ENCODE data around the gene EML2. TPM values are rescaled to one million over a fixed set of nuclear protein-coding genes. Genes with fewer than 3 reads are reported as not detected.

EML2 gene
- total and polyA plus RNA-seq, 2 donors from 2014 or later, result 36.6 to 93.8 TPM

GRCh38 chr19:45601115-45601514 is 38.1 kb downstream of the EML2 start:
- Histone ChIP-seq H3K27ac (ENCODE audit: low read depth in 2 of 2, low read length in 2 of 2) (peak overlapping the region; percentile 60 to 74), H3K9me3 (ENCODE audit: control insufficient read depth in 2 of 3, insufficient read depth in 1 of 3, low read length in 3 of 3) (no peaks in the 10 kb centered on the region), H3K36me3 (ENCODE audit: control insufficient read depth in 2 of 3, insufficient read depth in 3 of 3, low read length in 3 of 3) (no peaks in the 10 kb centered on the region), H3K9ac (ENCODE audit: low read length in 3 of 3) (peak overlapping the region in 1 of 3 donors; percentile 85), H3K27me3 (ENCODE audit: control insufficient read depth, insufficient read depth, low read length) (peaks cover 34% of the 10 kb centered on the region), H3K4me3 (ENCODE audit: low read length in 3 of 3) (peak overlapping the region in 2 of 3 donors; percentile 45 to 77), H3K4me1 (ENCODE audit: control insufficient read depth in 2 of 3, insufficient read depth in 2 of 3, low read depth in 1 of 3, low read length in 3 of 3) (peaks cover 0 to 12% (median 8%) of the 10 kb centered on the region in 3 donors)
- no peak for DNase-seq
- intact Hi-C loops (cut with DNase I), result no loop called here
- FAIRE-seq, result no peak
- TF ChIP-seq CTCF (IDR thresholded peaks at IDR 0.05; ENCODE audit: borderline replicate concordance, extremely low read depth, insufficient read depth), result no peak

- H3K4me1 ChIP-seq (ENCODE audit: control insufficient read depth in 2 of 3, insufficient read depth in 2 of 3, low read depth in 1 of 3, low read length in 3 of 3), result peaks cover 0 to 12% (median 10%) of the 10 kb centered on the region in 3 donors
- H3K9me3 ChIP-seq (ENCODE audit: control insufficient read depth in 2 of 3, insufficient read depth in 1 of 3, low read length in 3 of 3), result no peaks in the 10 kb centered on the region
- no peak for TF ChIP-seq CTCF (IDR thresholded peaks at IDR 0.05; ENCODE audit: borderline replicate concordance, extremely low read depth, insufficient read depth)
- H3K27me3 ChIP-seq (ENCODE audit: control insufficient read depth, insufficient read depth, low read length), result peaks cover 38% of the 10 kb centered on the region
- intact Hi-C loops (cut with DNase I), result no loop called here
- no peak for DNase-seq
- H3K4me3 ChIP-seq (ENCODE audit: low read length in 3 of 3), result peak overlapping the region in 2 of 3 donors; percentile 10 to 77
- H3K9ac ChIP-seq (ENCODE audit: low read length in 3 of 3), result peak overlapping the region in 1 of 3 donors; percentile 85
- no peaks in the 10 kb centered on the region for H3K36me3 ChIP-seq (ENCODE audit: control insufficient read depth in 2 of 3, insufficient read depth in 3 of 3, low read length in 3 of 3)
- peak overlapping the region; percentile 60 to 74 for H3K27ac ChIP-seq (ENCODE audit: low read depth in 2 of 2, low read length in 2 of 2)
- FAIRE-seq, result no peak
Observed at GRCh38 chr19:45600340-45600885, 38.8 kb downstream of the EML2 start.

DNA sequence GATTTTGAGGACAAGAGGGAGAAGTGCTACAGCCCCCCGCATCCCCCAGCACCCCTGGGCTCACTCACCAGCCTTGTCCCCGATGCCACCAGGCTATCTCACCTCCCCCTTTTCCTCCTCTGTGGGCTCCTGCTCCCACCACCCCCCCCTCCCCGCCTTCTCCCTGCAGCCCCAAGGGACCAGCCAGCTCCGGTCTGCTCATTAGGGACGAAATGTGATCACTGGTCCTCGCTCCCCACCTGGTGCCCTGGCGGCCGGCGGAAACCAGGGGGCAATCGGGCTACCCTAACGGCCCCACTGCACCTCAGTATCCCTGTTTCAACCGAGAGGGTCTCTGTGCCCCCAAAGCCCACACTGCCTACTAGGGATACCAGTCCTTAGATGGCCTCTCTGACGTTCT is 39.9 kb downstream of the EML2 start:
- no peak for FAIRE-seq
- peaks cover 38% of the 10 kb centered on the region for H3K27me3 ChIP-seq (ENCODE audit: control insufficient read depth, insufficient read depth, low read length)
- H3K4me3 ChIP-seq (ENCODE audit: low read length in 3 of 3), result peak overlapping the region in 1 of 3 donors; percentile 77
- peak in 1 of 5 donors; percentile 18 for DNase-seq
- no peaks in the 10 kb centered on the region for H3K36me3 ChIP-seq (ENCODE audit: control insufficient read depth in 2 of 3, insufficient read depth in 3 of 3, low read length in 3 of 3)
- intact Hi-C loops (cut with DNase I), result no loop called here
- TF ChIP-seq CTCF (IDR thresholded peaks at IDR 0.05; ENCODE audit: borderline replicate concordance, extremely low read depth, insufficient read depth), result no peak
- no peaks in the 10 kb centered on the region for H3K9me3 ChIP-seq (ENCODE audit: control insufficient read depth in 2 of 3, insufficient read depth in 1 of 3, low read length in 3 of 3)
- peaks cover 0 to 12% (median 10%) of the 10 kb centered on the region in 3 donors for H3K4me1 ChIP-seq (ENCODE audit: control insufficient read depth in 2 of 3, insufficient read depth in 2 of 3, low read depth in 1 of 3, low read length in 3 of 3)
- peak overlapping the region; percentile 39 to 74 for H3K27ac ChIP-seq (ENCODE audit: low read depth in 2 of 2, low read length in 2 of 2)
- no peak overlapping the region for H3K9ac ChIP-seq (ENCODE audit: low read length in 3 of 3)
